Hepatocyte (in vitro differentiated cells): ENCODE results near the gene DNAJC9. TPM values are rescaled to one million over a fixed set of nuclear protein-coding genes. Genes with fewer than 3 reads are reported as not detected.

Experiments
- DNase-seq: peaks from one replicate; pipeline ENCODE4 v3.0.0-alpha.2; 2016; ENCODE audit warnings: low spot score
- H2AFZ ChIP-seq: fragments of 200-600 bp; sonication (generic); 2 replicates; pipeline ENCODE4 v1.6.0; 2016; ENCODE audit warnings: antibody characterized with exemption, mild to moderate bottlenecking
- H3K27ac ChIP-seq: fragments of 200-600 bp; sonication (generic); 2 replicates; pipeline ENCODE4 v1.5.1; 2016; ENCODE audit warnings: mild to moderate bottlenecking
- H3K27me3 ChIP-seq: fragments of 200-600 bp; sonication (generic); 2 replicates; pipeline ENCODE4 v1.6.1; 2016
- H3K36me3 ChIP-seq: fragments of 200-600 bp; sonication (generic); replicated peaks from 2 replicates; pipeline ENCODE4 v1.5.1; 2016; ENCODE audit warnings: low read depth; ENCODE audit not compliant: insufficient read depth
- H3K4me1 ChIP-seq: fragments of 200-600 bp; sonication (generic); 2 replicates; pipeline ENCODE4 v1.5.1; 2016; ENCODE audit warnings: mild to moderate bottlenecking, moderate library complexity; ENCODE audit not compliant: insufficient read depth
- H3K4me2 ChIP-seq: fragments of 200-600 bp; sonication (generic); 2 replicates; pipeline ENCODE4 v1.6.0; 2016
- H3K4me3 ChIP-seq: fragments of 200-600 bp; sonication (generic); 2 replicates; pipeline ENCODE4 v1.5.1; 2016; ENCODE audit warnings: mild to moderate bottlenecking
- H3K79me2 ChIP-seq: fragments of 200-600 bp; sonication (generic); 2 replicates; pipeline ENCODE4 v1.6.0; 2017; ENCODE audit warnings: mild to moderate bottlenecking
- H3K9me2 ChIP-seq: fragments of 200-600 bp; sonication (generic); replicated peaks from 2 replicates; pipeline ENCODE4 v1.6.0; 2017; ENCODE audit warnings: mild to moderate bottlenecking; ENCODE audit not compliant: insufficient read depth
- H3K9me3 ChIP-seq: fragments of 200-600 bp; sonication (generic); 2 replicates; pipeline ENCODE4 v1.5.1; 2016; ENCODE audit warnings: low read depth, mild to moderate bottlenecking
- H4K20me1 ChIP-seq: fragments of 200-600 bp; sonication (generic); 2 replicates; pipeline ENCODE4 v1.6.0; 2016; ENCODE audit warnings: mild to moderate bottlenecking; ENCODE audit not compliant: insufficient read depth, poor library complexity, severe bottlenecking
- EZH2 ChIP-seq: fragments of 200-600 bp; sonication (generic); IDR thresholded peaks from 2 replicates; pipeline ENCODE4 v1.6.1; 2016; ENCODE audit warnings: antibody characterized with exemption, mild to moderate bottlenecking, borderline replicate concordance
- EZH2phosphoT487 ChIP-seq: fragments of 200-600 bp; sonication (generic); IDR thresholded peaks from one replicate; pipeline ENCODE4 v1.6.1; 2018; ENCODE audit warnings: antibody characterized with exemption, mild to moderate bottlenecking, low read depth, moderate library complexity; ENCODE audit not compliant: unreplicated experiment, severe bottlenecking
- WGBS: methylation state at CpG from one replicate; pipeline ENCODE4 v1.1.6; 2016; ENCODE audit warnings: low lambda C conversion rate; ENCODE audit errors: missing lambda C conversion rate; 5-methylcytosine and 5-hydroxymethylcytosine counted together
- polyA plus RNA-seq: library from polyadenylated mRNA; unstranded; fragments of >200 nt; fragmentation: Nextera tagmentation; extraction: Ambion mirVana; gene quantifications from 2 replicates; pipeline ENCODE4 v1.2.1, GENCODE V29; 2016
- total RNA-seq: library from RNA; depleted of rRNA; stranded (reverse); fragments of >200 nt; gene quantifications from 2 replicates; pipeline ENCODE4 v1.2.3, GENCODE V29; 2014
- TF ChIP-seq, protein P1 (sequence below): fragments of 200-600 bp; sonication (generic); IDR thresholded peaks from 2 replicates; pipeline ENCODE4 v1.5.1; 2016; ENCODE audit warnings: antibody characterized with exemption, mild to moderate bottlenecking; ENCODE audit not compliant: poor library complexity

DNAJC9 gene
- total and polyA plus RNA-seq, 2 experiments from 2014 or later, result 17.8 to 27.2 TPM

- TF ChIP-seq EZH2, result no peak
- no peak for TF ChIP-seq EZH2phosphoT487
- TF ChIP-seq, protein P1, sequence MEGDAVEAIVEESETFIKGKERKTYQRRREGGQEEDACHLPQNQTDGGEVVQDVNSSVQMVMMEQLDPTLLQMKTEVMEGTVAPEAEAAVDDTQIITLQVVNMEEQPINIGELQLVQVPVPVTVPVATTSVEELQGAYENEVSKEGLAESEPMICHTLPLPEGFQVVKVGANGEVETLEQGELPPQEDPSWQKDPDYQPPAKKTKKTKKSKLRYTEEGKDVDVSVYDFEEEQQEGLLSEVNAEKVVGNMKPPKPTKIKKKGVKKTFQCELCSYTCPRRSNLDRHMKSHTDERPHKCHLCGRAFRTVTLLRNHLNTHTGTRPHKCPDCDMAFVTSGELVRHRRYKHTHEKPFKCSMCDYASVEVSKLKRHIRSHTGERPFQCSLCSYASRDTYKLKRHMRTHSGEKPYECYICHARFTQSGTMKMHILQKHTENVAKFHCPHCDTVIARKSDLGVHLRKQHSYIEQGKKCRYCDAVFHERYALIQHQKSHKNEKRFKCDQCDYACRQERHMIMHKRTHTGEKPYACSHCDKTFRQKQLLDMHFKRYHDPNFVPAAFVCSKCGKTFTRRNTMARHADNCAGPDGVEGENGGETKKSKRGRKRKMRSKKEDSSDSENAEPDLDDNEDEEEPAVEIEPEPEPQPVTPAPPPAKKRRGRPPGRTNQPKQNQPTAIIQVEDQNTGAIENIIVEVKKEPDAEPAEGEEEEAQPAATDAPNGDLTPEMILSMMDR, result no peak
- Histone ChIP-seq H3K36me3 (no peaks in the 10 kb centered on the region), H3K9me2 (no peaks in the 10 kb centered on the region), H2AFZ (no peak overlapping the region), H3K27me3 (no peaks in the 10 kb centered on the region), H3K4me3 (no peak overlapping the region), H4K20me1 (no peaks in the 10 kb centered on the region), H3K27ac (no peak overlapping the region), H3K4me2 (no peak overlapping the region), H3K79me2 (no peaks in the 10 kb centered on the region), H3K4me1 (no peaks in the 10 kb centered on the region), H3K9me3 (no peaks in the 10 kb centered on the region)
- 89% methylated on average over 8 of the region's 8 CpGs for WGBS
- DNase-seq, result no peak
Observed at GRCh38 chr10:73232887-73233286, 14.2 kb downstream of the DNAJC9 start.

DNA sequence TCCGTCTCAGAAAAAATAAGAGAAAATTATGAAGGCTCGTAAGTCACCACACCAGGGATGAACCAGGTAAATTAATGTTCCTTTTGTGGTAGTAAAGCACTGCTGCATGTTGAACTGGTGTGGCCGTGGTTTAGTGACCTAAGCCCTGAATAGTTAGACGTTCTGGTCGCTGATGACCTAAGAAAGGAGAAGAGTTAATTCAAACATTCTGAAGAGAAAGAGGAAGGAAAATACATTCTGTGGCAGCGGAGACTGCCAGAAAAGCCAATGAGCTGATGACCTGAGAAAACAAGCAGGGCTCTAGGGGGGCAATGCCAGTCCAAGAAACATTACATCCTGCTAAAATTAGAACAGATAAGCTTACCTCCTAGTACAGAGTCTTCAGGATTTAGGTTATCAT lies 17.5 kb downstream of the DNAJC9 start:
- H3K79me2 ChIP-seq, result no peaks in the 10 kb centered on the region
- H3K27ac ChIP-seq, result no peak overlapping the region
- TF ChIP-seq EZH2 (no peak), EZH2phosphoT487 (no peak)
- TF ChIP-seq, protein P1, result no peak
- H3K9me2 ChIP-seq, result no peaks in the 10 kb centered on the region
- DNase-seq, result no peak
- H4K20me1 ChIP-seq, result no peaks in the 10 kb centered on the region
- H3K36me3 ChIP-seq, result no peaks in the 10 kb centered on the region
- no peak overlapping the region for H3K4me2 ChIP-seq
- H3K9me3 ChIP-seq, result no peaks in the 10 kb centered on the region
- no peak overlapping the region for H3K4me3 ChIP-seq
- no peaks in the 10 kb centered on the region for H3K4me1 ChIP-seq
- no peaks in the 10 kb centered on the region for H3K27me3 ChIP-seq
- WGBS, result 99% methylated on average over 6 of the region's 6 CpGs
- H2AFZ ChIP-seq, result no peak overlapping the region

- H3K4me3 ChIP-seq, result no peak overlapping the region
- no peaks in the 10 kb centered on the region for H3K9me2 ChIP-seq
- no peak overlapping the region for H3K27ac ChIP-seq
- no peak for TF ChIP-seq EZH2
- TF ChIP-seq, protein P1, result no peak
- no peak for TF ChIP-seq EZH2phosphoT487
- H3K4me1 ChIP-seq, result no peaks in the 10 kb centered on the region
- no peaks in the 10 kb centered on the region for H3K79me2 ChIP-seq
- H3K27me3 ChIP-seq, result no peaks in the 10 kb centered on the region
- no peak for DNase-seq
- H3K9me3 ChIP-seq, result no peaks in the 10 kb centered on the region
- H3K36me3 ChIP-seq, result no peaks in the 10 kb centered on the region
- no peak overlapping the region for H2AFZ ChIP-seq
- no peaks in the 10 kb centered on the region for H4K20me1 ChIP-seq
- H3K4me2 ChIP-seq, result no peak overlapping the region
- 92% methylated on average over 3 of the region's 3 CpGs for WGBS
Observed at GRCh38 chr10:73228247-73228646, 18.8 kb downstream of the DNAJC9 start.

GRCh38 chr10:73226663-73227062 lies 20.4 kb downstream of the DNAJC9 start:
- TF ChIP-seq EZH2phosphoT487 (no peak), EZH2 (no peak)
- TF ChIP-seq, protein P1, result no peak
- no peaks in the 10 kb centered on the region for H3K9me3 ChIP-seq
- no peak for DNase-seq
- H4K20me1 ChIP-seq, result no peaks in the 10 kb centered on the region
- no peak overlapping the region for H2AFZ ChIP-seq
- no peaks in the 10 kb centered on the region for H3K36me3 ChIP-seq
- no peaks in the 10 kb centered on the region for H3K4me1 ChIP-seq
- H3K4me3 ChIP-seq, result no peak overlapping the region
- H3K27me3 ChIP-seq, result no peaks in the 10 kb centered on the region
- no peak overlapping the region for H3K4me2 ChIP-seq
- H3K79me2 ChIP-seq, result no peaks in the 10 kb centered on the region
- H3K27ac ChIP-seq, result no peak overlapping the region
- no peaks in the 10 kb centered on the region for H3K9me2 ChIP-seq
